Lower leg skin (tissue), 3 donors: ENCODE results near the gene FOXO6.

Experiments used
- POLR2A ChIP-seq, 2 donors: fragments of 450-650 bp; IDR thresholded peaks; one replicate each; pipeline ENCODE4 v1.6.1; 2016 to 2017; ENCODE audit warnings: antibody characterized with exemption in 2 of 2, mild to moderate bottlenecking in 1 of 2, moderate library complexity in 1 of 2
- TF ChIP-seq, protein P1 (sequence below), 3 donors: fragments of 450-650 bp; IDR thresholded peaks; one replicate each; pipeline ENCODE4 v1.5.1; 2016; ENCODE audit warnings: antibody characterized with exemption in 3 of 3, mild to moderate bottlenecking in 3 of 3, moderate library complexity in 2 of 3

- TF ChIP-seq, protein P1, sequence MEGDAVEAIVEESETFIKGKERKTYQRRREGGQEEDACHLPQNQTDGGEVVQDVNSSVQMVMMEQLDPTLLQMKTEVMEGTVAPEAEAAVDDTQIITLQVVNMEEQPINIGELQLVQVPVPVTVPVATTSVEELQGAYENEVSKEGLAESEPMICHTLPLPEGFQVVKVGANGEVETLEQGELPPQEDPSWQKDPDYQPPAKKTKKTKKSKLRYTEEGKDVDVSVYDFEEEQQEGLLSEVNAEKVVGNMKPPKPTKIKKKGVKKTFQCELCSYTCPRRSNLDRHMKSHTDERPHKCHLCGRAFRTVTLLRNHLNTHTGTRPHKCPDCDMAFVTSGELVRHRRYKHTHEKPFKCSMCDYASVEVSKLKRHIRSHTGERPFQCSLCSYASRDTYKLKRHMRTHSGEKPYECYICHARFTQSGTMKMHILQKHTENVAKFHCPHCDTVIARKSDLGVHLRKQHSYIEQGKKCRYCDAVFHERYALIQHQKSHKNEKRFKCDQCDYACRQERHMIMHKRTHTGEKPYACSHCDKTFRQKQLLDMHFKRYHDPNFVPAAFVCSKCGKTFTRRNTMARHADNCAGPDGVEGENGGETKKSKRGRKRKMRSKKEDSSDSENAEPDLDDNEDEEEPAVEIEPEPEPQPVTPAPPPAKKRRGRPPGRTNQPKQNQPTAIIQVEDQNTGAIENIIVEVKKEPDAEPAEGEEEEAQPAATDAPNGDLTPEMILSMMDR (IDR thresholded peaks at IDR 0.05), result no peak
- no peak for TF ChIP-seq POLR2A (IDR thresholded peaks at IDR 0.05)
Observed at GRCh38 chr1:41370225-41370624, 9.0 kb downstream of the FOXO6 start.
